Astrocyte (in vitro differentiated cells and primary cell): ENCODE measurements around the gene DNAH3. TPM values are rescaled to one million over a fixed set of nuclear protein-coding genes. Genes with fewer than 3 reads are reported as not detected.
A peak's percentile ranks its signal among the peaks of the same experiment; 100 is the strongest.
"Not testable (repeated sequence)": the region's sequence is repeated elsewhere in the genome, so short reads cannot be mapped to it uniquely, and the experiment has no call there.

ENCODE experiments used
- DNase-seq: peaks from one replicate; pipeline ENCODE4 v3.0.0-alpha.2; 2010; ENCODE audit warnings: low read depth
- FAIRE-seq: peaks from 2 replicates; lab custom pipeline; 2011; peaks lifted over from hg19 to GRCh38; lab: Jason Lieb, UNC
- H2AFZ ChIP-seq: 2 replicates; pipeline ENCODE4 v1.6.0; 2012; ENCODE audit warnings: low read depth, low read length, inconsistent platforms
- H3K27ac ChIP-seq: 2 replicates; pipeline ENCODE4 v1.5.1; 2011; ENCODE audit warnings: low read depth, low read length, inconsistent platforms
- H3K27me3 ChIP-seq: 2 replicates; pipeline ENCODE4 v1.6.0; 2011; ENCODE audit warnings: low read length, inconsistent platforms; ENCODE audit not compliant: insufficient read depth
- H3K36me3 ChIP-seq: 2 replicates; pipeline ENCODE4 v1.5.1; 2011; ENCODE audit warnings: low read length, inconsistent platforms; ENCODE audit not compliant: insufficient read depth
- H3K4me1 ChIP-seq: 2 replicates; pipeline ENCODE4 v1.5.1; 2011; ENCODE audit warnings: low read length, inconsistent platforms; ENCODE audit not compliant: insufficient read depth
- H3K4me2 ChIP-seq: 2 replicates; pipeline ENCODE4 v1.6.0; 2012; ENCODE audit warnings: low read length, inconsistent platforms
- H3K4me3 ChIP-seq: 2 replicates; pipeline ENCODE4 v1.5.1; 2011; ENCODE audit warnings: low read depth, mild to moderate bottlenecking, low read length, inconsistent platforms; ENCODE audit not compliant: insufficient read depth
- H3K79me2 ChIP-seq: 2 replicates; pipeline ENCODE4 v1.6.0; 2012; ENCODE audit warnings: mild to moderate bottlenecking, low read length, inconsistent platforms; ENCODE audit not compliant: insufficient read depth
- H3K9ac ChIP-seq: 2 replicates; pipeline ENCODE4 v1.6.0; 2012; ENCODE audit warnings: mild to moderate bottlenecking, low read length, inconsistent platforms
- H3K9me3 ChIP-seq: 2 replicates; pipeline ENCODE4 v1.5.1; 2012; ENCODE audit warnings: low read depth, mild to moderate bottlenecking, low read length, inconsistent platforms; ENCODE audit not compliant: insufficient read depth
- H4K20me1 ChIP-seq: 2 replicates; pipeline ENCODE4 v1.6.0; 2012; ENCODE audit warnings: low read length, inconsistent platforms; ENCODE audit not compliant: insufficient read depth
- H3K27ac Mint-ChIP-seq: one replicate; pipeline ENCODE4 v1.8.0; 2021; ENCODE audit warnings: mild to moderate bottlenecking, mixed read lengths; ENCODE audit not compliant: unreplicated experiment
- H3K27me3 Mint-ChIP-seq: one replicate; pipeline ENCODE4 v1.8.0; 2021; ENCODE audit warnings: low read depth, mixed read lengths; ENCODE audit not compliant: unreplicated experiment
- H3K36me3 Mint-ChIP-seq: one replicate; pipeline ENCODE4 v1.8.0; 2021; ENCODE audit warnings: low read depth, mixed read lengths; ENCODE audit not compliant: unreplicated experiment
- H3K4me1 Mint-ChIP-seq: one replicate; pipeline ENCODE4 v1.8.0; 2021; ENCODE audit warnings: low read depth, mixed read lengths; ENCODE audit not compliant: unreplicated experiment
- H3K4me3 Mint-ChIP-seq: one replicate; pipeline ENCODE4 v1.8.0; 2021; ENCODE audit warnings: mild to moderate bottlenecking, moderate library complexity, mixed read lengths; ENCODE audit not compliant: unreplicated experiment
- H3K9me3 Mint-ChIP-seq: one replicate; pipeline ENCODE4 v1.8.0; 2021; ENCODE audit warnings: mild to moderate bottlenecking, mixed read lengths; ENCODE audit not compliant: unreplicated experiment
- EZH2 ChIP-seq: IDR thresholded peaks from 2 replicates; pipeline ENCODE4 v1.6.1; 2012; ENCODE audit warnings: mild to moderate bottlenecking, low read length, inconsistent platforms; ENCODE audit not compliant: insufficient read depth
- total RNA-seq: library from RNA; stranded (reverse); gene quantifications from 2 replicates; pipeline ENCODE4 v1.2.1, GENCODE V29; 2021
- TF ChIP-seq, protein P1 (sequence below): IDR thresholded peaks from 2 replicates; pipeline ENCODE4 v1.5.1; 2011; ENCODE audit warnings: low read depth, mild to moderate bottlenecking, inconsistent platforms, low read length, moderate library complexity; ENCODE audit not compliant: insufficient read depth

DNAH3 gene
- total RNA-seq, 1 donor from 2014 or later, result not detected

GRCh38 chr16:21197112-21197511, 46.5 kb upstream of the DNAH3 start:
- H3K27ac Mint-ChIP-seq, result no peak overlapping the region
- Histone ChIP-seq H3K79me2 (no peaks in the 10 kb centered on the region), H2AFZ (no peak overlapping the region), H3K9ac (no peak overlapping the region), H3K4me3 (no peak overlapping the region), H3K4me1 (no peaks in the 10 kb centered on the region), H3K27ac (no peak overlapping the region), H4K20me1 (no peaks in the 10 kb centered on the region), H3K9me3 (no peaks in the 10 kb centered on the region), H3K27me3 (peaks cover 33% of the 10 kb centered on the region), H3K36me3 (no peaks in the 10 kb centered on the region), H3K4me2 (no peak overlapping the region)
- H3K4me3 Mint-ChIP-seq, result no peak overlapping the region
- peaks cover 2% of the 10 kb centered on the region for H3K9me3 Mint-ChIP-seq
- TF ChIP-seq, protein P1, sequence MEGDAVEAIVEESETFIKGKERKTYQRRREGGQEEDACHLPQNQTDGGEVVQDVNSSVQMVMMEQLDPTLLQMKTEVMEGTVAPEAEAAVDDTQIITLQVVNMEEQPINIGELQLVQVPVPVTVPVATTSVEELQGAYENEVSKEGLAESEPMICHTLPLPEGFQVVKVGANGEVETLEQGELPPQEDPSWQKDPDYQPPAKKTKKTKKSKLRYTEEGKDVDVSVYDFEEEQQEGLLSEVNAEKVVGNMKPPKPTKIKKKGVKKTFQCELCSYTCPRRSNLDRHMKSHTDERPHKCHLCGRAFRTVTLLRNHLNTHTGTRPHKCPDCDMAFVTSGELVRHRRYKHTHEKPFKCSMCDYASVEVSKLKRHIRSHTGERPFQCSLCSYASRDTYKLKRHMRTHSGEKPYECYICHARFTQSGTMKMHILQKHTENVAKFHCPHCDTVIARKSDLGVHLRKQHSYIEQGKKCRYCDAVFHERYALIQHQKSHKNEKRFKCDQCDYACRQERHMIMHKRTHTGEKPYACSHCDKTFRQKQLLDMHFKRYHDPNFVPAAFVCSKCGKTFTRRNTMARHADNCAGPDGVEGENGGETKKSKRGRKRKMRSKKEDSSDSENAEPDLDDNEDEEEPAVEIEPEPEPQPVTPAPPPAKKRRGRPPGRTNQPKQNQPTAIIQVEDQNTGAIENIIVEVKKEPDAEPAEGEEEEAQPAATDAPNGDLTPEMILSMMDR, result no peak
- no peak for TF ChIP-seq EZH2
- peaks cover 43% of the 10 kb centered on the region for H3K27me3 Mint-ChIP-seq
- no peaks in the 10 kb centered on the region for H3K4me1 Mint-ChIP-seq
- no peaks in the 10 kb centered on the region for H3K36me3 Mint-ChIP-seq
- DNase-seq, result no peak
- FAIRE-seq, result no peak

DNA sequence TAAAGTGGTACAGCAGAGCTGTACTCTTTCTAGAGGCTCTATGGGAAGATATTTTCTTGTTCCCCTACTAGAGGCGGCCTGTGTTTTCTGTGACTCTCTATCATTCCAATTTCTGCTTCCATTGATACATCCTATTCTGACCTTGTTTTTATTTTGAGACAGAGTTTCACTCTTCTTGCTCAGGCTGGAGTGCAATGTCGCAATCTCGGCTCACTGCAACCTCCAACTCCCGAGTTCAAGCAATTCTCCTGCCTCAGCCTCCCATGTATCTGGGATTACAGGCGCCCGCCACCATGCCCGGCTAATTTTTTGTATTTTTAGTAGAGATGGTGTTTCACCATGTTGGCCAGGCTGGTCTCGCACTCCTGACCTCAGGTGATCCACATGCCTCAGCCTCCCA, 44.7 kb upstream of the DNAH3 start:
- H3K4me2 ChIP-seq, H4K20me1 ChIP-seq, H3K9me3 ChIP-seq, H3K4me3 ChIP-seq, FAIRE-seq, H3K27ac Mint-ChIP-seq, H3K27ac ChIP-seq, H3K79me2 ChIP-seq, H3K9me3 Mint-ChIP-seq, H3K4me3 Mint-ChIP-seq, H3K9ac ChIP-seq, H3K4me1 ChIP-seq, H3K4me1 Mint-ChIP-seq, H3K36me3 ChIP-seq, DNase-seq, H3K36me3 Mint-ChIP-seq, H2AFZ ChIP-seq: not testable (repeated sequence)
- peaks cover 34% of the 10 kb centered on the region for H3K27me3 Mint-ChIP-seq
- H3K27me3 ChIP-seq, result peaks cover 26% of the 10 kb centered on the region

GRCh38 chr16:21194771-21195301, 44.2 kb upstream of the DNAH3 start:
- TF ChIP-seq EZH2, result no peak
- TF ChIP-seq, protein P1, result no peak
- Histone ChIP-seq H3K79me2 (no peaks in the 10 kb centered on the region), H3K27me3 (peaks cover 26% of the 10 kb centered on the region), H3K4me3 (no peak overlapping the region), H3K4me2 (no peak overlapping the region), H4K20me1 (no peaks in the 10 kb centered on the region), H2AFZ (no peak overlapping the region), H3K9me3 (peaks cover 4% of the 10 kb centered on the region), H3K4me1 (no peaks in the 10 kb centered on the region), H3K9ac (no peak overlapping the region), H3K36me3 (no peaks in the 10 kb centered on the region), H3K27ac (no peak overlapping the region)
- peak; percentile 14 for DNase-seq
- FAIRE-seq, result no peak
- Mint-ChIP-seq H3K27me3 (peaks cover 33% of the 10 kb centered on the region), H3K4me1 (no peaks in the 10 kb centered on the region), H3K9me3 (peaks cover 2% of the 10 kb centered on the region), H3K36me3 (no peaks in the 10 kb centered on the region), H3K27ac (no peak overlapping the region), H3K4me3 (no peak overlapping the region)
